Neuronal stem cell (in vitro differentiated cells): Measurements from ENCODE around the gene RTN4.

Experiments
- DNase-seq: peaks from one replicate; pipeline ENCODE4 v3.0.0-alpha.2; 2013; ENCODE audit warnings: low spot score
- H2AFZ ChIP-seq: one replicate; pipeline ENCODE4 v1.6.1; 2013; ENCODE audit warnings: mild to moderate bottlenecking, low read length, inconsistent platforms
- H2AK5ac ChIP-seq: 2 replicates; pipeline ENCODE4 v1.6.1; 2013; ENCODE audit warnings: low read depth, mild to moderate bottlenecking, inconsistent platforms, low read length, moderate library complexity, mixed read lengths
- H2BK120ac ChIP-seq: 2 replicates; pipeline ENCODE4 v1.6.1; 2013; ENCODE audit warnings: low read depth, mild to moderate bottlenecking, inconsistent platforms, low read length, moderate library complexity, mixed read lengths
- H2BK12ac ChIP-seq: one replicate; pipeline ENCODE4 v1.6.1; 2013; ENCODE audit warnings: low read length, inconsistent platforms
- H2BK15ac ChIP-seq: 2 replicates; pipeline ENCODE4 v1.6.1; 2013; ENCODE audit warnings: mild to moderate bottlenecking, low read length, inconsistent platforms, mixed read lengths
- H2BK5ac ChIP-seq: one replicate; pipeline ENCODE4 v1.6.1; 2013; ENCODE audit warnings: inconsistent platforms, mild to moderate bottlenecking, low read length, moderate library complexity
- H3K14ac ChIP-seq: one replicate; pipeline ENCODE4 v1.6.1; 2013; ENCODE audit warnings: low read length, inconsistent platforms
- H3K18ac ChIP-seq: 2 replicates; pipeline ENCODE4 v1.6.1; 2013; ENCODE audit warnings: low read length, inconsistent platforms
- H3K23ac ChIP-seq: 2 replicates; pipeline ENCODE4 v1.6.1; 2013; ENCODE audit warnings: low read depth, mild to moderate bottlenecking, mixed read lengths, low read length, inconsistent platforms; ENCODE audit not compliant: poor library complexity
- H3K27ac ChIP-seq: replicated peaks from 3 replicates; pipeline ENCODE4 v1.5.1; 2013; ENCODE audit warnings: low read length, inconsistent platforms
- H3K27me3 ChIP-seq, 3 experiments: 2 replicates each; pipeline ENCODE4 v1.6.1; 2013; ENCODE audit warnings: low read length in 3 of 3, mild to moderate bottlenecking in 2 of 3, inconsistent platforms in 1 of 3, low read depth in 1 of 3, mixed read lengths in 1 of 3, moderate library complexity in 1 of 3; ENCODE audit not compliant: control insufficient read depth in 3 of 3, insufficient read depth in 3 of 3
- H3K36me3 ChIP-seq, 2 donors: replicated peaks in 1 of 2; 2 replicates each; pipeline ENCODE4 v1.6.1; 2013; ENCODE audit warnings: low read length in 2 of 2; ENCODE audit not compliant: control insufficient read depth in 2 of 2, insufficient read depth in 2 of 2
- H3K4ac ChIP-seq: 2 replicates; pipeline ENCODE4 v1.6.1; 2013; ENCODE audit warnings: inconsistent platforms, mild to moderate bottlenecking, low read length, moderate library complexity
- H3K4me1 ChIP-seq, 2 donors: 1 replicate in 1 of 2; 2 replicates in 1 of 2; pipeline ENCODE4 v1.6.1; 2013; ENCODE audit warnings: low read length in 2 of 2, low read depth in 1 of 2; ENCODE audit not compliant: control insufficient read depth in 2 of 2, insufficient read depth in 1 of 2
- H3K4me2 ChIP-seq: one replicate; pipeline ENCODE4 v1.6.1; 2013; ENCODE audit warnings: mild to moderate bottlenecking, low read length, inconsistent platforms; ENCODE audit not compliant: insufficient read depth, poor library complexity, severe bottlenecking
- H3K4me3 ChIP-seq, 2 donors: 2 replicates each; pipeline ENCODE4 v1.5.1; 2013; ENCODE audit warnings: low read length in 2 of 2, mild to moderate bottlenecking in 2 of 2, inconsistent platforms in 1 of 2, moderate library complexity in 1 of 2
- H3K79me1 ChIP-seq: one replicate; pipeline ENCODE4 v1.6.1; 2013; ENCODE audit warnings: low read depth, mild to moderate bottlenecking, inconsistent platforms, low read length, moderate library complexity
- H3K9ac ChIP-seq: one replicate; pipeline ENCODE4 v1.6.1; 2013; ENCODE audit warnings: mild to moderate bottlenecking, low read depth, low read length, inconsistent platforms; ENCODE audit not compliant: poor library complexity
- H3K9me3 ChIP-seq, 2 donors: replicated peaks in 1 of 2; 2 replicates each; pipeline versions ENCODE3 to v1.6.1; 2013; ENCODE audit warnings: low read length in 2 of 2, mild to moderate bottlenecking in 2 of 2, inconsistent platforms in 1 of 2, low read depth in 1 of 2, mixed read lengths in 1 of 2, moderate library complexity in 1 of 2; ENCODE audit not compliant: control insufficient read depth in 2 of 2, insufficient read depth in 1 of 2
- H4K8ac ChIP-seq: one replicate; pipeline ENCODE4 v1.6.1; 2013; ENCODE audit warnings: low read depth, mild to moderate bottlenecking, inconsistent platforms, low read length, moderate library complexity
- H4K91ac ChIP-seq: one replicate; pipeline ENCODE4 v1.6.1; 2013; ENCODE audit warnings: low read length, low read depth, mild to moderate bottlenecking, inconsistent platforms; ENCODE audit not compliant: poor library complexity
- WGBS, 2 donors: extraction: QIAGEN DNeasy Blood & Tissue Kit; methylation state at CpG; one replicate each; pipeline ENCODE4 v1.1.7; 2013; ENCODE audit warnings: missing lambda C conversion rate in 2 of 2, mixed read lengths in 1 of 2; ENCODE audit not compliant: insufficient read length in 2 of 2, insufficient replicate concordance in 1 of 2; ENCODE audit errors: extremely low coverage in 2 of 2; 5-methylcytosine and 5-hydroxymethylcytosine counted together

RTN4 gene

GRCh38 chr2:54969295-54969939, 80.8 kb downstream of the RTN4 start:
- Histone ChIP-seq H3K27me3 (no peaks in the 10 kb centered on the region), H2BK15ac (no peak overlapping the region), H3K23ac (no peak overlapping the region), H3K9ac (no peak overlapping the region), H3K27ac (no peak overlapping the region), H2AFZ (no peak overlapping the region), H3K4me3 (no peak overlapping the region), H2AK5ac (no peak overlapping the region), H3K79me1 (no peaks in the 10 kb centered on the region), H3K4ac (no peak overlapping the region), H4K8ac (no peak overlapping the region), H3K36me3 (peaks cover 5 to 59% of the 10 kb centered on the region in 2 donors), H4K91ac (no peak overlapping the region), H2BK120ac (no peak overlapping the region), H3K14ac (no peak overlapping the region), H3K18ac (no peak overlapping the region), H3K4me2 (no peak overlapping the region), H2BK12ac (no peak overlapping the region), H2BK5ac (no peak overlapping the region), H3K9me3 (no peaks in the 10 kb centered on the region), H3K4me1 (peaks cover 5 to 12% of the 10 kb centered on the region in 2 donors)
- no peak for DNase-seq
- WGBS, 2 donors: no CpG with 5 or more reads among the region's 4 CpGs

- H2BK12ac ChIP-seq: no peak overlapping the region
- WGBS, 2 donors: no CpG with 5 or more reads among the region's 10 CpGs
- H3K23ac ChIP-seq: no peak overlapping the region
- peaks cover 5 to 12% of the 10 kb centered on the region in 2 donors for H3K4me1 ChIP-seq
- DNase-seq: no peak
- H4K8ac ChIP-seq: no peak overlapping the region
- no peak overlapping the region for H2BK120ac ChIP-seq
- no peak overlapping the region for H3K4me3 ChIP-seq
- H3K27me3 ChIP-seq: no peaks in the 10 kb centered on the region
- H3K4ac ChIP-seq: no peak overlapping the region
- H3K27ac ChIP-seq: no peak overlapping the region
- H2AFZ ChIP-seq: no peak overlapping the region
- H3K9me3 ChIP-seq: no peaks in the 10 kb centered on the region
- no peak overlapping the region for H3K14ac ChIP-seq
- no peak overlapping the region for H2BK5ac ChIP-seq
- H4K91ac ChIP-seq: no peak overlapping the region
- no peak overlapping the region for H2BK15ac ChIP-seq
- no peaks in the 10 kb centered on the region for H3K79me1 ChIP-seq
- H3K18ac ChIP-seq: no peak overlapping the region
- H3K9ac ChIP-seq: no peak overlapping the region
- no peak overlapping the region for H3K4me2 ChIP-seq
- no peak overlapping the region for H2AK5ac ChIP-seq
- H3K36me3 ChIP-seq: peaks cover 5 to 53% of the 10 kb centered on the region in 2 donors
Measured at GRCh38 chr2:54968561-54969218, 81.6 kb downstream of the RTN4 start.

- no peak overlapping the region for H3K23ac ChIP-seq
- no peak overlapping the region for H4K91ac ChIP-seq
- no peak overlapping the region for H2BK5ac ChIP-seq
- no peak overlapping the region for H3K4me2 ChIP-seq
- H3K9ac ChIP-seq: no peak overlapping the region
- no peak overlapping the region for H2BK120ac ChIP-seq
- peak overlapping the region; percentile 4 for H3K18ac ChIP-seq
- no peaks in the 10 kb centered on the region for H3K27me3 ChIP-seq
- DNase-seq: no peak
- no peak overlapping the region for H2BK12ac ChIP-seq
- H2AK5ac ChIP-seq: no peak overlapping the region
- H3K9me3 ChIP-seq: no peaks in the 10 kb centered on the region
- no peak overlapping the region for H2BK15ac ChIP-seq
- no peak overlapping the region for H3K4ac ChIP-seq
- peak overlapping the region; percentile 10 for H3K14ac ChIP-seq
- peaks cover 5 to 12% of the 10 kb centered on the region in 2 donors for H3K4me1 ChIP-seq
- peaks cover 5 to 45% of the 10 kb centered on the region in 2 donors for H3K36me3 ChIP-seq
- H2AFZ ChIP-seq: no peak overlapping the region
- H3K27ac ChIP-seq: no peak overlapping the region
- H3K79me1 ChIP-seq: no peaks in the 10 kb centered on the region
- no CpG with 5 or more reads among the region's 18 CpGs for WGBS, 2 donors
- no peak overlapping the region for H3K4me3 ChIP-seq
- H4K8ac ChIP-seq: no peak overlapping the region
Measured at GRCh38 chr2:54967759-54968365, 82.4 kb downstream of the RTN4 start.

- peak; percentile 46 for DNase-seq
- no peak overlapping the region for H3K27ac ChIP-seq
- no peak overlapping the region for H3K9ac ChIP-seq
- H3K23ac ChIP-seq: no peak overlapping the region
- H3K27me3 ChIP-seq: no peaks in the 10 kb centered on the region
- H3K14ac ChIP-seq: no peak overlapping the region
- no peak overlapping the region for H3K4me3 ChIP-seq
- no peak overlapping the region for H2AFZ ChIP-seq
- no peak overlapping the region for H2BK5ac ChIP-seq
- peaks cover 5 to 39% of the 10 kb centered on the region in 2 donors for H3K36me3 ChIP-seq
- H3K4me2 ChIP-seq: no peak overlapping the region
- H2AK5ac ChIP-seq: no peak overlapping the region
- no peak overlapping the region for H4K91ac ChIP-seq
- H3K18ac ChIP-seq: no peak overlapping the region
- no peak overlapping the region for H4K8ac ChIP-seq
- WGBS, 2 donors: no CpG with 5 or more reads among the region's 4 CpGs
- no peaks in the 10 kb centered on the region for H3K9me3 ChIP-seq
- H2BK15ac ChIP-seq: no peak overlapping the region
- H3K4me1 ChIP-seq: peaks cover 5 to 12% of the 10 kb centered on the region in 2 donors
- no peak overlapping the region for H2BK12ac ChIP-seq
- no peaks in the 10 kb centered on the region for H3K79me1 ChIP-seq
- H3K4ac ChIP-seq: no peak overlapping the region
- no peak overlapping the region for H2BK120ac ChIP-seq
Measured at GRCh38 chr2:54967269-54967668, 83.0 kb downstream of the RTN4 start.
